DMS153 (cell line): ENCODE measurements around the gene SNTA1.
"Not testable (repeated sequence)": the region's sequence is repeated elsewhere in the genome, so short reads cannot be mapped to it uniquely, and the experiment has no call there.

Experiments used
- DNase-seq: peaks from one replicate; lab custom pipeline; 2025; lab: John Stamatoyannopoulos, UW

The SNTA1 gene

DNA sequence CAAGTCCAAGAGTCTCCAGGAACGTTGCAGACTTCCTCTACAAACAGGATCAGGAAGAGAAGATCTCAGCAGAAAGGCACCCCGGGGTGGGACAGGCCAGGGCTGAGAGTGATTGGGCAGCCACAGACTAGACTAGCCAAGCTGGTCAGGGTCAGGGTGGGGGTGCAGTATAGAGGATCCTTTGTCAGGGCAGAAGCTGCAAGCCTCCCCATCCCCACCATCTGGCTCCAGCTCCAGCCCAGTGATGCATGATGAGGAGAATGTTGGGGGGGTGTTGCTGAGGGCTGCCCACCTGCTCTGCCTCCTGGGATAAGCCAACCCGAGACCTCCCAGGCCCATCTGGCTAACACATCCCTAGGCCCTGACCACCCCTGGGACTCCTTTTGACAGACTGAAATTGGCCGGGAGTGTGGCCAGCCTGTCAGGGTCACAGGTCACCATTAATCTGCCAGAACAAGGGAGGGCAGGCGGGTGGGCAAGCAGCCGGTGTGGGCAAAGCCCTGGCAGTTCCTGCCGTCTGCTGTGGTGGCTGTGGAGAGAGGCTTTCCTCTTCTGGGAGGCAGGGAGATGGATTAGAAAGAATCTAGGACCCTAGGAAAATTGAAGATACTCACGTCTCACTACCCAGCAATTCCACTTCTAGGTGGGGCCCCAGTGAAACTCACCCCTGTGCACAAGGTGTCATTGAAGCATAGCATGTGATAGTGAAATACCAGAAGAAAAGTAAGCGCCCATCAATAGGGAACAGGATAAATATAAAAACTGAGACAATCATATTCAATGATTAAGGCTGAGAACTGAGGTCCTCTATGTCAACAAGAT, 22.1 kb upstream of the SNTA1 start:
- DNase-seq: no peak

DNA sequence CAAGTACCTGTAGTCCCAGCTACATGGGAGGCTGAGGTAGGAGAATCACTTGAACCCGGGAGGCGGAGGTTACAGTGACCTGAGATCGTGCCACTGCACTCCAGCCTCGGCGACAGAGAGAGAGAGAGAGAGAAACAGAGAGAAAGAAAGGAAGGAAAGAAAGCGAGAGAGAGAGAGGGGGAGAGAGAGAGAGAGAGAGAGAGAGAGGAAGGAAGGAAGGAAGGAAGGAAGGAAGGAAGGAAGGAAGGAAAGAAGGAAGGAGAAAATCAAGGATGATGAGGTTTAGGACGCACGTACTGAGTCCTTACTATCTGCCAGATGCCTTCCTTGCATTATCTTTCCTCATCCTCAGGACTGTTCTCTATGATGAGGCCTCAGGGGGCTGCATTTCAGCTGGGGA, 21.2 kb upstream of the SNTA1 start:
- DNase-seq: not testable (repeated sequence)

DNA sequence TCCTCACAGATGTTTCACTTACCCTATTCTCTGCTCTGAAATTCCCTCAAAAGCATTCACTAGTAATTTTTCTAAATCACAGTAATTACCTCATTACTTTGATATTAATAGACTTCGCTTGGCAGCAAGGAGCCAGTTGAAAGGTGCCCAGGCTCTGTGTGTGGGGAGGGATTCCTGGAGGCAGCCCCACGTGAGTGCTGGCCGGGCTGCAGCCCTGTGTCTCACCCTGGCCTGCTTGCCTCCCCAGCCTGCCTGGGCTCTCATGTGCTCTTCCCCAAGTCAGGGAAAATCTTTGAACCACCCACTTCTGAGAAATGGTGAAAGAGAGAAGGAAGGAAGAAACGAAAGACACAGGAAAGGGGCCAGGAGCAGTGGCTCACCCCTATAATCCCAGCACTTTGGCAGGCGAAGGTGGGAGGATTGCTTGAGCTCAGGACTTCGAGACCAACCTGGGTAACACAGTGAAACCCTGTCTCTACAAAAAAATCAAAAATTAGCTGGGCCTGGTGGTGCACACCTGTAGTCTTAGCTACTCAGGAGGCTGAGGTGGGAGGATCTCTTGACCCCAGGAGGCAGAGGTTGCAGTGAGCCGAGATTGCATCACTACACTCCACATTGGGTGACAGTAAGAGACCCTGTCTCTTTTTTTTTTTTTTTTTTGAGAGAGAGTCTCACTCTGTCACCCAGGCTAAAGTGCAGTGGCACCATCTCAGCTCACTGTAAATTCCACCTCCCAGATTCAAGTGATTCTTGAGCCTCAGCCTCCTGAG, 20.0 kb upstream of the SNTA1 start:
- DNase-seq: no peak

DNA sequence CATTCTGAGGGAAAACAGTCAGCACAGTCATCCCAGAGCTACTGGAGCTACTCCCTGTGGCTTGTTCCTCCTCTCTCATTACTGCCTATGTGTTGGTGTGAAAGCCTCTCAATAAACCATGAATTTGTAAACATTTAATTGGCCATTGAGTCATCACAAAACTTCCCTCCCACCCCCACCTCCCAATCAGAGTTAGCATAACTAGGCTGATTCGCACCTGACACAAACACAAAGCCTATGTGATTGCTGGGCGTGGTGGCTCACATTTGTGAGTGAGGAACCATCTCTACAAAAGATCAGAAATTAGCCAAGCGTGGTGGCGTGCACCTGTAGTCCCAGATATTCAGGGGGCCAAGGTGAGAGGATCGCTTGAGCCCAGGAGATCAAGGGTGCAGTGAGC, 17.1 kb upstream of the SNTA1 start:
- DNase-seq: peak; percentile 5

GRCh38 chr20:33459599-33459998, 16.0 kb upstream of the SNTA1 start:
- DNase-seq: no peak

GRCh38 chr20:33456916-33457642, 13.5 kb upstream of the SNTA1 start:
- DNase-seq: peak; percentile 71

GRCh38 chr20:33450867-33451266, 7.3 kb upstream of the SNTA1 start:
- no peak for DNase-seq

DNA sequence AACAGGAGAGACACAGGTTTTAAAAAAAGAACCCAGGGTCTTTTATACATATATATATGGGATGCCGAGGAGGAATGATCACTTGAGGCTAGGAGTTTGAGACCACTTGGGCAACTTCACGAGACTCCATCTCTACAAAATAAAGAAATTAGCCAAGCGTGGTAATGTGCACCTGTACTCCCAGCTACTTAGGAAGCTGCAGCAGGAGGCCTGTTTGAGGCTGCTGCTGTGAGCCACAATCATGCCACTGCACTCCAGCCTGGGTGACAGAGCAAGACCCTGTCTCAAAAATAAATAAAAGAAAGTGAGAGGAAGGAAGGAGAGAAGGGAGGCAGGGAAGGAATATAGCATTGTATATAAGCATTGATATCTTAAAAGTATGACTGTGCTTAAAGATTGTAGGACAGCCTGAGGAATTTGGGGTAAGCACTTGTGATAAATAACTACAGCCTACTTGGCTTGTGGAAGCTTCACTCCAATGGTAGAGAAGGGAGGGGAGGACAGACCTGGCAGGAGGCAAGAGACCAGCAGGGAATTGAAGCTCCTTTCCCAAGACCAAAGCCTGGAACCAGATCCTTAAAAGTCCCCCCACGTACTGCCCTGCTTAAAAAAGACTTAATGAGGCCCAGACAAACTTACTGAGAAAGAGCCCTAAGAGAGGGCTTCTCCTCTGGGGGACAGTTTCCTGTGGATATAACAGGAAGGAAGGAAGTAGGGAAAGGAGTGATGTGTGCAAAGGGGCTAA, 2.5 kb upstream of the SNTA1 start:
- DNase-seq: no peak

DNA sequence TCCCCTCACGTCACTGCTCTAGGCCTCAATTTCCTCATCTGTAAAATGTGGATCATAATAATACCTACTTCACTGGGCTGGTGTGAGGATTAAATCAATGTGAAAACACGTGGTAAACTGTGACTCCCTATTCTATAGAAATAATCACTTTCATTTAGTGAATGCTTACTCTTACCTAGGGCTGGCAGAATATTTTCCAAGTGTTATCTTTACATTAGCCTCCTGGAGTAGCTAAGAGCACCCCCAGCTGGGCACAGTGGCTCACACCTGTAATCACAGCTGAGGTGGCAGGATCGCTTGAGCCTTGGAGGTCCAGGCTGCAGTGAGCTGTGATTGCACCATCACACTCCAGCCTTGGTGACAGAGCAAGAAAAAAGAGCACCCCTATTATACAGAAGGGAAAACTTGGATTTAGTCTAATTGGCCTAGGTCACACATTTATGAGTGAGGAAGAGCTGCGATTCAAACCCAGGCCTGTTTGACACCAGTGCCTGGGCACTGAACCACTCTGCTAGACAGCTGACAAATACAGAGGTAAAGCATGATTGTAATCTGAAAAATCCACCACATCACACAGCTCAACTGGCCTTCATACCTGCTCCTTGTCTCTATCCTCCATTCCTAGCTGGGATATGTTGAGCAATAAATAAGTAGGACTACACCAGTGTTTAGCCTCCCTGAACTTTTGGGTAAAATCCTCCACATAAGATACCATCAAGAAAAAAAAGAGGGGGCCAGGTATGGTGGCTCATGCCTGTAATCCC, 1.4 kb upstream of the SNTA1 start:
- peak; percentile 18 for DNase-seq

- DNase-seq: no peak
Observed at GRCh38 chr20:33443006-33443511, 504 bp downstream of the SNTA1 start.

DNA sequence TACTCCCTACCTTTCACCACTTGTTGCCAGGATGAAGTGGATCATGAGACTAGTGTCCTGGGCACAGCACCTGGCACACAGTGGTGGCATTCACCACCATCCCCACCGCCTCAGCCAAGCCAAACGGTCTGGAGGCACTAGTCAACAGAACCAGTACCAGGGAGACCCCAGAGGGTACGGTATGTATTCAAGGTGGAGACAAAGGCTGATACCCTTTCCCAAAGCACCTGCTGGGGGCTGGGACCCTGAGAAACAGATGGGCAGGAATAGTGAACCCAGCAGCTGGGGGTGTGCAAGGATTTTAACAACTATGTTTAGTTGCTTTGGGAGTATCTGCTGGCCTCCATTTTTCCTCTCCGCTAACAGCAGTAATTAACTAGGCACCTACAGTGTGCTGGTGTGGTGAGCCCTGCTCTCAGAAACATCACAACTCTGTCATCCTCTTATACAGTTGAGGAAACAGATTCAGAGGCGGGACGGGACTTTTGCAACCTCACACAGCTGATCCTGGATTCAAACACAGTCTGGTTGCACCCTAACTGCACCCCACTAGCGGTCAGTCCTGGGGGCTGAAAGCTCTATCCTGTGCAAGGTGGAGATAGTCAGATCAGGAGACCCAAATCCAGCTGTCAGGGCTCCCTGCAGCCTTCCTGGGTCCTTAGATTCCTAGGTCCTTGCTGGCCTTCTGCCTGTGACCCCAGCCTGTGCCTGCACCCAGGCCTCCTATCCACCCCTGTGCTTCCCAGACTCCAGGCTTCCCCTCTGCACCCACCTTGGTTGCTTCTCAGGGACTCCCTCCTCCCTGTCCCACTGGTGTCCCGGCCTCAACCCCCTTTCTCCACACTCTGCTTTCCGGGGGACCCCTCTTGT, 1.2 kb downstream of the SNTA1 start:
- no peak for DNase-seq

DNA sequence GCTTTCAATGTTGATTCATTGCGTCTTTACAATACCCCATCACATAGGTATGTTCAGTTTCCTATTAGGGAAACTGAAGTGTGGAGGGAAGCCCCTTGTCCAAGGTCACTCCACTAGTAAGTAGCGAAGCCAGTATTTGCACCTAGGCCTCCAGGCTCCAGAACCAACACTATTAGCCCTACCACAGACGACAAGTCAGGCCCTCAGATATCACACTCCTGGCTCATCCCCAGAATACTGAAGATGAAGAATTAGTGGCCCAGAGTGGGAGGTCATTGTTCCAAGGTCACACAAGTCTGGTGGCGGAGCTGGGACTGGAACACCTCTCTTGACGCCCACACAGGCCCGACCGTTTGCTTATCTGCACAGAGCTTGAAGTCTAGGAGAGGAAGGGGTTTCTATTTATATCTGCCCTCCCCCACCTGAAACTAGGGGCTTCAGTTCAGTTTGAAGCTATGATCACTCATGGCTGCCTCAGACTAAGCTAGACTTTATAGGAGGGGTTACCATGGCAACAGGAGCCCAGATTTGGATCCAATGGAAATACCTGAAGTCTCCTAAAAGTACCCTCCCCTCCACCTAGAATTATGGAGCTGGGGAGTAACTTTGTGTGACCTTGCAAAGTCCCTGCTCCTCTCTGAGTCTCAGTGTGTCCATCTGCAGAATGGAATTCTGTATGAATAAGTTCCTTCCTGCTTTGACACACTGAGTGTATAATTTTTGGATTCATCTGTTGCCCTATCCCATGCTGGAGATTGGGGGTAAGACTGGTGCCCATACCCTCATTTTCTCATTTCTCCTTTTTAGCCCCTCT, 2.2 kb downstream of the SNTA1 start:
- DNase-seq: no peak

- not testable (repeated sequence) for DNase-seq
Observed at GRCh38 chr20:33440562-33440961, 3.0 kb downstream of the SNTA1 start.

- no peak for DNase-seq
Observed at GRCh38 chr20:33438481-33438880, 5.1 kb downstream of the SNTA1 start.

DNA sequence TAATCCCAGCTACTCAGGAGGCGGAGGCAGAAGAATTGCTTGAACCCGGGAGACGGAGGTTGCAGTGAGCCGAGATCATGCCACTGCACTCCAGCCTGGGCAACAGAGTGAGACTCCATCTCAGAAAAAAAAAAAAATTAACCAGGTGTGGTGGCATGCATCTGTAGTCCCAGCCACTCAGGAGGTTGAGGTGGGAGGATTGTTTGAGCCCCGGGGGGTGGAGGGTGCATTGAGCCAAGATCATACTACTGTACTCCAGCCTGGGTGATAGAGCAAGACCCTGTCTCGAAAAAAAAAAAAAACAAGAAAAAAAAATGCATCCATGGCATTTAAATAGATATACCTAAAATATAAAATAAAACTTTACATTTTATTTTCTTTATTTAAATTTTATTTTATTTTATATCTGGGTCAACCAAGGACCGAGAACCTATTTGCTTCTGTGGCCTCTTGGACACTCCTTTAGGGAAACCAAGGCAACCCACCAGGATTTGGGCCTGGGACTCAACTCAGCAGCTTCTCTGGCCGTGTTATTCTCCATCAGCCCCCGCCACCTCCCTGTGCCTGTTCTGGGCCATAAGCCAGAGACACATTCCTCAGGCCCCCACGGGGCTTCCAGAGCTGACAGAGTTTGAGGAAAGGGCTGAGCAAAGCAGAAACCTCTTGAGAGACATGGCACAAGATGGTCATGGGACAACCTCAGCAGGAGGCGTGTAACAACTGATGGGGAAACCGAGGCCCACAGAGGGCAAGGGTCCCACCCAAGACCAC, 6.2 kb downstream of the SNTA1 start:
- DNase-seq: no peak

GRCh38 chr20:33434434-33434833, 9.1 kb downstream of the SNTA1 start:
- no peak for DNase-seq

GRCh38 chr20:33433465-33434234, 9.9 kb downstream of the SNTA1 start:
- no peak for DNase-seq
